ENCODE results near the gene DSCAM. TPM values are rescaled to one million over a fixed set of nuclear protein-coding genes. Genes with fewer than 3 reads are reported as not detected.

The DSCAM gene
- total RNA-seq, 1 donor from 2014 or later: not detected

DNA sequence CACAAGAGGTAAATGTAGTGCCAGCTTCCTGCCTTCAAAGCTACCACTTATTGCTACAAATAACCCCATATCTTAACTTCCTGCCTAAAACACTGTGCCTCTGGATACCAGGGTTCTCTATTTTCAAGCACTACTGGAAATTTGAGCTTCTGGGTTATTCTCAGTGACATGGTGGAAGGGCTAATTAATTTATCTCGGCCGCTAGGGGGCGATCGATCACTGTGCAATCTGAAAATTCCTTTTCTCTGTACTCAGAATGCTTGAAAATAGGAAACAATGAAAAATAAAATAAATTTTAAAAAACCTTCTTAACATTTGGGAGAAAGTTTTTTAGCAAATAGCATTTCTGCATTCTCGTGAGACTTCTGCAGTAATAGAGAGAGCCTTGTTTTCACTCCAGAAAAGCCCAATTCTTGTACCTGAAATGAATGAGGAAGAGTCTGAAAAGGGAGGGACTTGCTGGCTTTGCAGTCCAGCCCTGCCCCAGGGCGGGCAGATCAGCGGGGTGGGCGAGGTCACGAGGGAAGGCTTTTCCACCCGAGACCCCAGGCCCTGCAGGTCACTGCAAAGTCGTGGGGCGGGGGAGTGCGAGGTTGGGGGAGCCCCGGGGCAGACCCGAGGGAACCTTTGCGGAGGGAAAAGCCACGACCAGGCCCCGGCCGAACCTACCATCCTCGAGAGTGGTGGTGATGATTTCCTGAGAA is 703.0 kb downstream of the DSCAM start:
- intact Hi-C loops (cut with DNase I): loop anchor here (2.0 to 10.0 kb wide), 3 partner anchors 243 to 925 kb away; no protein-coding TSS in a partner anchor
- no peak for DNase-seq (ENCODE audit: low spot score)

GRCh38 chr21:40141621-40142020 is 705.3 kb downstream of the DSCAM start:
- intact Hi-C loops (cut with DNase I): loop anchor here (5.0 to 10.0 kb wide), 2 partner anchors 246 to 693 kb away; no protein-coding TSS in a partner anchor
- no peak for DNase-seq (ENCODE audit: low spot score)

DNA sequence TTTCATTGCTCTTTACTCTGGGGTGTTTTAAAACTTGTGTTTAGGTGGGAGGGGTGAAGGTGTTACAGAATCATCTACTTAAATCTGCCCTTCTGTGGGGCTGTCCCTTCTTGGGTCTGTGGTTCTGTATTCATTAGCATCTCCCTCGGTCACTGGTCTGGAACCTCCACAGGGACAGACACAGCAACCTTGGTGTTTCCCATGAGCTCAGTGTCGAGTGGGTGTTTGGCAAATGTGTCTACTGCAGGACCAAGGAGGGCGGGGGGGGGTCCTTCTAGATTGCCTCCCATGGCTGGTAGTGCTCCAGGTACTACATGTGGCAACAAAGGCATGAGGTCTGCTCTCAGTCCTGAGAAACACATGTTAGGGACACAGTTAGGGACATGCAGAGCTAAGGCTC is 706.3 kb downstream of the DSCAM start:
- DNase-seq (ENCODE audit: low spot score): no peak
- intact Hi-C loops (cut with DNase I): loop anchor here (5.0 to 10.0 kb wide), 2 partner anchors 247 to 694 kb away; no protein-coding TSS in a partner anchor

DNA sequence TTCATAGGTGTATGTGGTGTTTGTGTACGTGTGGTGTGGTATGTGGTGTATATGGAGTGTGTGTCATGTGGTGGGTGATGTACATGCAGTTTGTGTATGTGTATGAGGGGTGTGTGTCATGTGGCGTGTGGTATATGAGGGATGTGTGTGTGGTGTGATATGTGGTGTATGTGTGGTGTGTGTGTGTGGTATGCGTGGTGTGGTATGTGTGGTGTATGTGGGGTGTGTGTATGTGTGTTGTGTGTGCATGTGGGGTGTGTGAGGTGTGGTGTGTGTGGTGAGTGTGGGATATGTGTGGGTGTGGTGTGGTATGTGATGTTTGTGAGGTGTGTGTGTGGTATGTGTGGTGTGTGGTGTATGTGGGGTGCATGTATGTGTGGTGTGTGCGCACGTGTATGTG is 707.3 kb downstream of the DSCAM start:
- DNase-seq (ENCODE audit: low spot score): no peak
- intact Hi-C loops (cut with DNase I): loop anchor here (5.0 to 10.0 kb wide), 2 partner anchors 248 to 695 kb away; no protein-coding TSS in a partner anchor

DNA sequence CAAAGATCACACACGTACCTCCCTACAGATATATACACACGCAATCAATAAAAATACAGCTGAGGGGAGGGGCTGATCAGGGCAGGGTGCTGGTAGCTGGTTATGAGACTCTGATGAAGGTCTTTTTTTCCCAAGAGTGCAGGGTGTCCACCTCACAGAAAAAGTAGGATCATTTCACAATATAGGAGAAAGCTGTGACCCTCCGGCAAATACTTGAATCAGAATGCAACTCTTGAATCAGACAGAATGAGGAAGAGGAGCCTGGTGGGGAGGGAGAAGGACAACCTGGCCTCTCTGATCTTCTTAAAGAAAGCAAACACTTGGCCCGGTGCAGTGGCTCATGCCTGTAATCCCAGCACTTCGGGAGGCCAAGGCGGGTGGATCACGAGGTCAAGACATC is 710.4 kb downstream of the DSCAM start:
- no peak for DNase-seq (ENCODE audit: low spot score)
- intact Hi-C loops (cut with DNase I): no loop called here

- no peak for DNase-seq (ENCODE audit: low spot score)
- intact Hi-C loops (cut with DNase I): no loop called here
These were observed 712.0 kb downstream of the DSCAM start for GRCh38 chr21:40134731-40135492.

- DNase-seq (ENCODE audit: low spot score): no peak
- intact Hi-C loops (cut with DNase I): no loop called here
These were observed 716.5 kb downstream of the DSCAM start for GRCh38 chr21:40130476-40130875.

- no peak for DNase-seq (ENCODE audit: low spot score)
- intact Hi-C loops (cut with DNase I): no loop called here
These were observed 717.1 kb downstream of the DSCAM start for GRCh38 chr21:40129809-40130208.

GRCh38 chr21:40128891-40129290 is 718.1 kb downstream of the DSCAM start:
- intact Hi-C loops (cut with DNase I): no loop called here
- DNase-seq (ENCODE audit: low spot score): no peak

GRCh38 chr21:40120940-40121575 is 725.9 kb downstream of the DSCAM start:
- no peak for DNase-seq (ENCODE audit: low spot score)
- intact Hi-C loops (cut with DNase I): loop anchor here (1.0 to 5.0 kb wide), 2 partner anchors 254 to 333 kb away; partner anchors contain the start of gene PCP4

DNA sequence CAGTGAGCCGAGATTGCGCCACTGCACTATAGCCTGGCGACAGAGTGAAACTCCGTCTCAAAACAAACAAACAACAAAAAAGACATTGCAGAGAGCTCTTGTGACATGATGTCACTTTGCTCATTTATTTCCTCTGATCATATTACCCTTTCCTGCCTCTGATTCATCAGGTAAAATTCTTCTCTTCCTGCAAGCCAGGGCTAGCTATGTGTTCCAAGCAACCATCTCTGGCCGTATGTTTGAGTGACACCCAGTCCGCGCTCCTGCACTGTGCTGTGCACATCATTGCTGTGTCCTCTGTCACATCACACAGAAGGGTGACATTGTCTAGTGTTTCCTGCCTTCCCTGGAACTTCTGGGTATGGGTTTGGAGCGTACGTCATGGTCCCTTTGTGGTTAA is 728.4 kb downstream of the DSCAM start:
- intact Hi-C loops (cut with DNase I): no loop called here
- no peak for DNase-seq (ENCODE audit: low spot score)

GRCh38 chr21:40117236-40117635 is 729.7 kb downstream of the DSCAM start:
- no peak for DNase-seq (ENCODE audit: low spot score)
- intact Hi-C loops (cut with DNase I): no loop called here

DNA sequence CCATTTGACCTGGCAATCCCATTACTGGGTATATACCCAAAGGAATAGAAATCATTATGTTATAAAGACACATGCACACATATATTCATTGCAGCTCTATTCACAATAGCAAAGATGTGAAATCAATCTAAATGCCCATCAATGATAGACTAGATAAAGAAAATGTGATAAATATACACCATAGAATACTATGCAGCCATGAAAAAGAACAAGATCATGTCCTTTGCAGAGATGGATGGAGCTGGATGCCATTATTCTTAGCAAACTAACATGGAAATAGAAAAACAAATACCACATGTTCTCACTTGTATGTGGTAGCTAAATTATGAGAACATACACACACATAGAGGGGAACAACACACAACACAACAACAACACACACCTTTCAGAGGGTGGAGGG is 731.2 kb downstream of the DSCAM start:
- no peak for DNase-seq (ENCODE audit: low spot score)
- intact Hi-C loops (cut with DNase I): no loop called here

- DNase-seq (ENCODE audit: low spot score): no peak
- intact Hi-C loops (cut with DNase I): no loop called here
These were observed 744.3 kb downstream of the DSCAM start for GRCh38 chr21:40102682-40103081.

DNA sequence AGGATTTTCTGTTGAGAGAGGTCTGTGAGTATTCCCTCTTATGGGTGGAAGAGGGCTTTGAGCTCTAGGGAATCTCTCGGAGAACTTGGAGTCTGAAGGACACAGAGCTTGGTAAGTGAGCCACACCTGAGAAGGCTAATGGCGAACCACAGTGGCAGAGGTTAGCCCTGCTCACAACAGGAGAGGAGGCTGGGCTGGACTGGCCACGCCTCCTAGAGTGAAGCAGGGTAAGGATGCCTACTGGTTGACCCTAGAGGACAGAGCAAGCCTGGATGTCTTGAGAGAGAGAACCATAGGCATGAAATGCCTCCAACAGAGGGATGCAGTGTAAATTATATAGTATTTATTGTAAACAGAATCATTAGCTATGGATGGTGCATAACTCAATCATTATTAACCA is 747.1 kb downstream of the DSCAM start:
- intact Hi-C loops (cut with DNase I): no loop called here
- DNase-seq (ENCODE audit: low spot score): no peak

DNA sequence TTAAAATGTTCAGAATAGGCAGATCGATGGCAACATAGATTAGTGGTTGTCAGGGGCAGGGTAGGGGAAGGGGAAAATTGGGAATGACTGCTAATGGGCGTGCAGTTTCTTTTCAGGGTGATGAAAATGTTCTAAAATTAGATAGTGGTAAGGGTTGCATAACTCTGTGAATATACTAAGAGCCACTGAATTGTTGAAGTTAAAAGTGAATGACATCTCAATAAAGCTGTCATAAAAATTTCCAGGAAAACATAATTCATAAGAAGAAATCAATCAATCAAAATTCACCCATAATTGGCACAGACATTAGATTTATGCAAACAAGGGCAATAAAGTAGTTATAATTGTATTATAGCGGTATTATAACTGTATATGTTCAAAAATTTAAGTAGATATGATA is 751.5 kb downstream of the DSCAM start:
- intact Hi-C loops (cut with DNase I): no loop called here
- DNase-seq (ENCODE audit: low spot score): no peak

- intact Hi-C loops (cut with DNase I): no loop called here
- DNase-seq (ENCODE audit: low spot score): no peak
These were observed 766.6 kb downstream of the DSCAM start for GRCh38 chr21:40080385-40080784.

DNA sequence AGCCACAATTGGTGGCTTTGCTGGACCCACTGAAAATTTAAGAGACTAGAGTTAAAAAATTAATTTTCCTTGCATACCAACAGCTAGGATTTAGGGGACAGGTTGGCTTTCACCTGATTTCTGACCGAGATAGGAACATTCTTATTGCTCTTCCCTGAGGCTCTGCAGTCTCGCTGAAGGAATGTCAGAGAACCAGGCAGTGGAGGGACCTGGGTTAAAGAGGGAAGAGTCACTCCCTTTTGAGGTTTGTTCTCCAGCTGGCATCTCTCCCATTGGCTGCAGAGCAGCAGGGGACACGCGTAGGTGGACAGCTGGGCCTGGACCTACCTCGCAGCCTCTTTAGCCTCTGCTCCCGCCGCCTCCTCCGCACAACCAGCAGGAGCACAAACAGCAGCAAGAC is 772.2 kb downstream of the DSCAM start:
- DNase-seq (ENCODE audit: low spot score): no peak
- intact Hi-C loops (cut with DNase I): no loop called here

- intact Hi-C loops (cut with DNase I): no loop called here
These were observed 772.8 kb downstream of the DSCAM start for GRCh38 chr21:40074198-40074597.

DNA sequence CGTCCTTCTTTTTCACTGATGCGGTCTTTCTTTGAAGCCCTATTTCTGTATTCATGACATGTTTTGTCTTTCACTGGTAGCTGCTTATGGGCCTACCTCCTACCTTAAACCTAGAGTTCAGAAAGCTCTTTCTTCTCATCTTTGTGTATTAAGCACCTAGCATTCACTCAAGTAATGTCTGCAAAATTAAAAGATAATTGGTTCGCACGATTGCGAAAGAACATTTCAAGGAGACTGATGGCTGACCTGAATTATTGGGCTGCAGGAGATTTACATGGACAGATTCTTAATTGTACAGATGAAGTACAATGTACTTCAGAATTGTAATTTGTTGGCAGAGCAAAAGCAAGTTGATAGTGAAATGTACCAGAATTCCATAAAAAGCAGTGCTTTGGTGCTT is 773.3 kb downstream of the DSCAM start:
- DNase-seq (ENCODE audit: low spot score): no peak
- intact Hi-C loops (cut with DNase I): no loop called here

More at GRCh38 chr21:40074198-40074597, 772.8 kb downstream of the DSCAM start:
- DNase-seq (ENCODE audit: low spot score): no peak
